Tibial nerve (tissue), 4 donors: ENCODE measurements around the gene CSRP3. TPM values are rescaled to one million over a fixed set of nuclear protein-coding genes. Genes with fewer than 3 reads are reported as not detected.

Source experiments
- DNase-seq, 2 donors: peaks; one replicate each; pipeline ENCODE4 v3.0.0-alpha.2; 2019; ENCODE audit warnings: low spot score in 2 of 2
- H3K27ac ChIP-seq, 4 donors: fragments of 200-600 bp; sonication (generic) in 3 of 4; one replicate each; pipeline ENCODE4 v1.5.1; 2017 to 2019; ENCODE audit warnings: mild to moderate bottlenecking in 1 of 4
- H3K27me3 ChIP-seq, 2 donors: fragments of 200-600 bp; sonication (generic) in 1 of 2; one replicate each; pipeline versions ENCODE4 v1.5.1 to v1.6.0; 2017 to 2019
- H3K36me3 ChIP-seq, 3 donors: fragments of 200-600 bp; sonication (generic); one replicate each; pipeline ENCODE4 v1.5.1; 2018 to 2019
- H3K4me1 ChIP-seq, 4 donors: fragments of 200-600 bp; sonication (generic) in 3 of 4; one replicate each; pipeline ENCODE4 v1.5.1; 2017 to 2019
- H3K4me3 ChIP-seq, 4 donors: fragments of 200-600 bp; sonication (generic) in 3 of 4; one replicate each; pipeline ENCODE4 v1.5.1; 2017 to 2019; ENCODE audit warnings: mild to moderate bottlenecking in 1 of 4, moderate library complexity in 1 of 4
- H3K9me3 ChIP-seq, 4 donors: fragments of 200-600 bp; sonication (generic) in 3 of 4; one replicate each; pipeline ENCODE4 v1.5.1; 2017 to 2019
- EP300 ChIP-seq, 2 donors: sonication (generic); formaldehyde crosslinking; IDR thresholded peaks; one replicate each; pipeline ENCODE4 v1.6.1; 2017; ENCODE audit warnings: antibody characterized with exemption in 2 of 2, mild to moderate bottlenecking in 1 of 2
- POLR2A ChIP-seq, 2 donors: fragments of 450-650 bp; IDR thresholded peaks; one replicate each; pipeline ENCODE4 v1.6.1; 2017; ENCODE audit warnings: antibody characterized with exemption in 2 of 2, mild to moderate bottlenecking in 2 of 2, moderate library complexity in 2 of 2
- WGBS, 2 donors: methylation state at CpG; one replicate each; pipeline ENCODE4 v1.1.5; 2018; 5-methylcytosine and 5-hydroxymethylcytosine counted together
- total RNA-seq, 4 donors: library from RNA; depleted of rRNA; stranded (reverse); fragments of >200 nt; gene quantifications; one replicate each; pipeline ENCODE4 v1.1.0, GENCODE V29; 2016
- TF ChIP-seq, protein P1 (sequence below), 5 experiments: fragments of 200-600 bp in 3 of 5; fragments of 450-650 bp in 2 of 5; sonication (generic) in 3 of 5; IDR thresholded peaks; one replicate each; pipeline ENCODE4 v1.5.1; 2016 to 2019; ENCODE audit warnings: antibody characterized with exemption in 5 of 5, mild to moderate bottlenecking in 3 of 5, moderate library complexity in 2 of 5

CSRP3 gene
- total RNA-seq, 4 donors from 2014 or later: not detected

DNA sequence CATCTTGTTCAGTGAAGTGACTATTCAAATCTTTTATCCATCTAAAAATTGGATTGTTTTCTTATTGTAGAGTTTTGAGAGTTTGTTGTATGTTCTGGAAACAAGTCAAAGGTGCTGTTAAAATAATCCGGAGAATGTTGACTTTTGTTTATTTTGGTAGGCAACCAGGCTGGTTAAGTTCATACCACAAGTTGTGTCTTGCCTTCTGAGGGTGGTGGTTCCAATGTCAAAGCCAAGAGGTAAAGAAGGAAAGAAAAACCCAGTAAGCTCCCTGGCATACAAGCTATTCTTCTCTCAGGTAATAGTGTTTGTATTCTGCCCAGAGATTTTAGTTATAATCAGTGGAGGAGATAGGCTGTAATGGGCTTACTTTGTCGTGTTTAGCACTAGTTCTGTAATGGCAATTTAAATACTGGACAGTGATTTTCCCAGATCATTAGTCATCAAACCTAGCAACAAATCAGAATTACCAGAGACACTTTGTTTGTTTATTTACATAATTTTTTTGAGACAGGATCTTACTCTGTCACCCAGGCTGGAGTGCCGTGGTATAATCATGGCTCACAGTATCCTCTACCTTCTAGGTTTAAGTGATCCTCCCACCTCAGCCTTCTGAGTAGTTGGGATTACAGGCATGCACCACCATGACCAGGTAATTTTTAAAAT lies 15.1 kb upstream of the CSRP3 start:
- no peak overlapping the region for H3K4me3 ChIP-seq
- 44 to 47% methylated on average over 3 of the region's 3 CpGs for WGBS, 2 donors
- H3K4me1 ChIP-seq: no peaks in the 10 kb centered on the region
- no peaks in the 10 kb centered on the region for H3K27me3 ChIP-seq
- H3K9me3 ChIP-seq: no peaks in the 10 kb centered on the region
- H3K36me3 ChIP-seq: no peaks in the 10 kb centered on the region
- DNase-seq: no peak
- H3K27ac ChIP-seq: no peak overlapping the region
- TF ChIP-seq EP300 (IDR thresholded peaks at IDR 0.05) (no peak), POLR2A (IDR thresholded peaks at IDR 0.05) (no peak)

DNA sequence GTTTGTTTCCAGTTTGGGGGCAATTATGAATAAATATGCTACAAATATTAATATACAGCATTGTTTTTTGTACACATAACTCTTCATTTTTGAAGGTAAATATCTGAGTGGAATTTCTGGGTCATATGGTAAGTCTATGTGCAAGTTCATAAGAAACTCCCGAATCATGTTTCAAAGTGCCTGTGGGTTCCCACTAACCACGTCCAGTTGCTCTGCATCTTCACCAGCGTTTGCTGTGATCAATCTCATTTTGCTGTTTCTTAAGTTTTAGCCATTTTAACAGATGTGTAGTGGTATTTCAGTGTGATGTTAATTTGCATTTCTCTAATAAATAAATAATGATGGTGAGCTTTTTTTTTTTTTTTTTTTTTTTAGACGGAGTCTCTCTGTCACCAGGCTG lies 14.2 kb upstream of the CSRP3 start:
- DNase-seq: no peak
- TF ChIP-seq EP300 (IDR thresholded peaks at IDR 0.05) (no peak), POLR2A (IDR thresholded peaks at IDR 0.05) (no peak)
- TF ChIP-seq, protein P1, sequence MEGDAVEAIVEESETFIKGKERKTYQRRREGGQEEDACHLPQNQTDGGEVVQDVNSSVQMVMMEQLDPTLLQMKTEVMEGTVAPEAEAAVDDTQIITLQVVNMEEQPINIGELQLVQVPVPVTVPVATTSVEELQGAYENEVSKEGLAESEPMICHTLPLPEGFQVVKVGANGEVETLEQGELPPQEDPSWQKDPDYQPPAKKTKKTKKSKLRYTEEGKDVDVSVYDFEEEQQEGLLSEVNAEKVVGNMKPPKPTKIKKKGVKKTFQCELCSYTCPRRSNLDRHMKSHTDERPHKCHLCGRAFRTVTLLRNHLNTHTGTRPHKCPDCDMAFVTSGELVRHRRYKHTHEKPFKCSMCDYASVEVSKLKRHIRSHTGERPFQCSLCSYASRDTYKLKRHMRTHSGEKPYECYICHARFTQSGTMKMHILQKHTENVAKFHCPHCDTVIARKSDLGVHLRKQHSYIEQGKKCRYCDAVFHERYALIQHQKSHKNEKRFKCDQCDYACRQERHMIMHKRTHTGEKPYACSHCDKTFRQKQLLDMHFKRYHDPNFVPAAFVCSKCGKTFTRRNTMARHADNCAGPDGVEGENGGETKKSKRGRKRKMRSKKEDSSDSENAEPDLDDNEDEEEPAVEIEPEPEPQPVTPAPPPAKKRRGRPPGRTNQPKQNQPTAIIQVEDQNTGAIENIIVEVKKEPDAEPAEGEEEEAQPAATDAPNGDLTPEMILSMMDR (IDR thresholded peaks at IDR 0.05): no peak
- Histone ChIP-seq H3K9me3 (no peaks in the 10 kb centered on the region), H3K27ac (no peak overlapping the region), H3K4me3 (no peak overlapping the region), H3K27me3 (no peaks in the 10 kb centered on the region), H3K36me3 (no peaks in the 10 kb centered on the region), H3K4me1 (no peaks in the 10 kb centered on the region)
- WGBS, 2 donors: 82 to 83% methylated on average over 4 of the region's 4 CpGs

DNA sequence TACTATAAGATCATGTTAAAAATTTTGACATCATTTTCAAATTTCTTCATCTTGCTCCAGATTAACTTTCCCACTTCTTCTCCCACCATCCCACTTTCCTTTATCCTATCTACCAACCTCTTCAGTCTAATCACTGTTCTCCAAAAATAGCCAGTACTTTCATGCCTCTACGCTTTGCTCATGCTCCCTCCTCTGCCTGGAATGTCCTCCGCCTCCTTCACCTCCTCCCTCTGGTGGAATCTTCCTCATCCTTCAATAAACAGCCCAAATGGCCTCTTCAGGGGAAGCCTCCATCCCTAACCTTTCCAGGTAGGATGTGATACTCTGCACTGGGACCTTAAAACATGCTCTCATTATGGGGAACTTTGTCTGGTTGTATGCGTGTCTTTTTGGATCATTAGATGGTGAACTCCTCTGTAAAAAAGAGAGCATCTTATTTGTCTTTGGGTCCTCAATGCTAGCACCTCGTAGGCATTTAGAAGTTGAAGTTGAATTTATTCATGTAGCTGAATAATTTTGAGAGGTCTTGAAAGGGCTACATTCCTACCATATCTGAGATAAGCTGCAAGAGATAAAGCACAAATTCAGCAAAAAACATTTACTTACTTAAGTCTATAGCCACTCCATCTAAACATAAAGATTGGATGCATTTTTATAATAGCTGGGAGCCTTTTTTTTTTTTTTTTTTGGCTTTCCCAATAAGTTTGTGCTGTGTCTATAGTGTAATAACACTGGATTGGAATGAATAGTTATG lies 8.0 kb upstream of the CSRP3 start:
- H3K27me3 ChIP-seq: no peaks in the 10 kb centered on the region
- H3K36me3 ChIP-seq: no peaks in the 10 kb centered on the region
- no peaks in the 10 kb centered on the region for H3K9me3 ChIP-seq
- 58 to 60% methylated on average over 4 of the region's 4 CpGs for WGBS, 2 donors
- no peak for TF ChIP-seq POLR2A (IDR thresholded peaks at IDR 0.05)
- no peaks in the 10 kb centered on the region for H3K4me1 ChIP-seq
- no peak overlapping the region for H3K27ac ChIP-seq
- DNase-seq: no peak
- H3K4me3 ChIP-seq: no peak overlapping the region

DNA sequence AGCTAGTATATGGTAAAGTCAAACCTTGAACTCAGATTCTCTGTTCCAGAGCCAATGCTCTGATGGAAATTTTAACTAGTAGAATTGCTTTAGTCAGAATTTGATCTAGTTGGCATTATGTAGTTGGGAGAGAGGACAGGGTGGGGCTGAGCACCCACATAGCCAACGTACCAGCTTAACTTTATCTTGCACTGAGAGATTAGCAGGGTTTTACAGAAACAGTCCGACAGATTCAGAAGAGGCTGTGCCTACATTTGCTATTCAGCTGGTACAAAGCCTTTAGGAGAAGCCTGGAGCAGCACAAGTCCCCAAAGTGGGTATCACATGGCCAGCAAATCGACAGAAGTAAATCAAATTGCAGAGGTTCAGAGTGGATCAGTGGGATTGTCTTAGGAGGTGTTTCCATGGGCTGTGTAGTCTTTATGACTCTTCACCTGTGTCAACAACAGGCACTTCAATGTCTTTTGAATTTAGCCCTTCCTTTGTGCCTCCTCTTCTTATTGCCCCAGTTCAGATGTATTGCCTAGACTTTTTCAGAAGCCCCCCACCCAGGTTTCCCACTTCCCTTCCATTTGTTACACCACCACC lies 7.3 kb upstream of the CSRP3 start:
- no peaks in the 10 kb centered on the region for H3K36me3 ChIP-seq
- no peak overlapping the region for H3K27ac ChIP-seq
- no peak overlapping the region for H3K4me3 ChIP-seq
- H3K4me1 ChIP-seq: no peaks in the 10 kb centered on the region
- WGBS, 2 donors: 66 to 78% methylated on average over 3 of the region's 3 CpGs
- TF ChIP-seq POLR2A (IDR thresholded peaks at IDR 0.05): no peak
- TF ChIP-seq, protein P1 (IDR thresholded peaks at IDR 0.05): no peak
- no peak for TF ChIP-seq EP300 (IDR thresholded peaks at IDR 0.05)
- no peak for DNase-seq
- H3K9me3 ChIP-seq: no peaks in the 10 kb centered on the region
- H3K27me3 ChIP-seq: no peaks in the 10 kb centered on the region

DNA sequence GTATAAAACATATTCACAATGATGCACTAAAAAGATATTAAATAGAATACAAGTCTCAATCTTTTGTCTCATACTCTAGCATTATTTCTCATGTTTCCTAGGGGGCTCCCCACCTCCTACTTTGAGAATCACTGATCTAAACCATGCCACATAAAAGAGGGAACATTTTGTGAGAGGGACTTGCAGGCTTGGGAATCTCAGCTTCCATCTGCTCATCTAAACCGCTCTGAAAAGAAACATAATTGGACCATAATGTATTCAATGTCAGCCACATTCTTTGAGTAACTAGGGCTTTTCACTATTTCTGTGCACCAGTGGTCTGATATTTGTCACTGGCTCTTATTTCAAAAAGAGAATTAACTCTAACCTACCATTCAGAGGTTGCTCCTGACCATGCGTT lies 6.4 kb upstream of the CSRP3 start:
- no peak for TF ChIP-seq EP300 (IDR thresholded peaks at IDR 0.05)
- TF ChIP-seq, protein P1 (IDR thresholded peaks at IDR 0.05): no peak
- no peak for TF ChIP-seq POLR2A (IDR thresholded peaks at IDR 0.05)
- H3K4me3 ChIP-seq: no peak overlapping the region
- WGBS, 2 donors: 63 to 73% methylated on average over 2 of the region's 2 CpGs
- no peaks in the 10 kb centered on the region for H3K4me1 ChIP-seq
- H3K27ac ChIP-seq: no peak overlapping the region
- DNase-seq: no peak
- no peaks in the 10 kb centered on the region for H3K27me3 ChIP-seq
- H3K36me3 ChIP-seq: no peaks in the 10 kb centered on the region
- H3K9me3 ChIP-seq: no peaks in the 10 kb centered on the region

DNA sequence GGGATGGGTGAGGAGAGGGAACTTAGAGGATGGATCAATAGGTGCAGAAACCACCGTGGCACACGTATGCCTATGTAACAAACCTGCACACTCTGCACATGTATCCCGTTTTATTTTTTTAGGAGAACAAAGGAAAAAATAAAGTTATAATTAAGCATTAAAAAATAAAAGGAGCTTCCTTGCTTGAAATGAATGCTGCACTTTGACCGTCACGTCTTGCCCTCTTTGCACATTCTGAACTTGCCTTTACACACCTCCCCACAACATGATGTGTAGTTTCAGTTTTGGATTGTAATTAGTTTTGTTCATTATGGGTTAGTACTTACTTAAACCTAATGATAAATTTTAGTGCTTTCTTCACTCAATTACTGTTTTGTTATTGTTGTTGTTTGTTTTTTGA lies 3.1 kb upstream of the CSRP3 start:
- Histone ChIP-seq H3K9me3 (no peaks in the 10 kb centered on the region), H3K27ac (no peak overlapping the region), H3K27me3 (no peaks in the 10 kb centered on the region), H3K4me1 (peaks cover 0 to 8% (median 0%) of the 10 kb centered on the region in 4 donors), H3K4me3 (no peak overlapping the region), H3K36me3 (no peaks in the 10 kb centered on the region)
- TF ChIP-seq EP300 (IDR thresholded peaks at IDR 0.05) (no peak), POLR2A (IDR thresholded peaks at IDR 0.05) (no peak)
- TF ChIP-seq, protein P1 (IDR thresholded peaks at IDR 0.05): no peak
- WGBS, 2 donors: 90 to 95% methylated on average over 5 of the region's 5 CpGs
- no peak for DNase-seq
